ENCODE measurements around the gene PRELP. TPM values are rescaled to one million over a fixed set of nuclear protein-coding genes. Genes with fewer than 3 reads are reported as not detected.

PRELP gene
- total RNA-seq, 1 experiment from 2014 or later = not detected

DNA sequence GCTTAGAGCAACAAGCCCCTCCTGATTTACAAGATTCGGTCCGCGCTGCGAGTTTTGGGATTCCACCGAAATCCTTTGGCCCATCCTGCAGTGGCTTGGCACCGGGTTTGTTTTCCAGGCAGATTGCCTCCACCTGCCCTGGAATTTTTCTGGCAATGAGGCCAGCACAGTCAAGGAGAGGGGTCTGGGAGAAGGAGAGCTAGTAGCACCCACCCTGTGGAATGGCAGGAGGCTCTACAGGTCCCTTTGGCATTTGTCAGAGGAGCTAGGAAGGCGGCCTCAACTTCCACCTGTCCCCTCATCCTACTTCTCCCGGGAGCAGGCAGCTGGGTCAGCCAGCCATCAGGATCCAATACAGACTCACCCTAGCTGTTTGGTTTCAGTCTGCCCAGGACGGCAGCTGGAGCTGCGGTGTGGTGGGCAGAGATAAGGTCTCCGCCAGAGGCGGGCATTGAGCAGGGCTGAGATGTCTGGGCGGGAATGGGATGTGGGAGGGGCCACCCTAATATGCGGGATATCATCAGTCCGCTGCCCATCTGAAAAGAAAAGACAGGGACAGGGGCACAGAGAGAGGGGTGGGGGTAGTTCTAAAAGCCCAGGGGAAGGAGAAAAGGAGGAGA is 37.8 kb upstream of the PRELP start:
- Histone ChIP-seq H3K27me3 (replicated peaks; ENCODE audit: control insufficient read depth, insufficient read depth, low read length) (no peaks in the 10 kb centered on the region), H3K4me3 (ENCODE audit: low read depth, low read length) (no peak overlapping the region), H3K9me3 (no peaks in the 10 kb centered on the region), H3K36me3 (ENCODE audit: control insufficient read depth, insufficient read depth, low read length) (no peaks in the 10 kb centered on the region), H3K4me1 (0 out of 2 replicates have a peak, but pooled peaks cover 3% of the 10 kb centered on the region)
- Mint-ChIP-seq H3K27ac (ENCODE audit: unreplicated experiment) (no peak overlapping the region), H3K9me3 (ENCODE audit: unreplicated experiment) (no peaks in the 10 kb centered on the region), H3K27me3 (ENCODE audit: insufficient read depth, unreplicated experiment) (no peaks in the 10 kb centered on the region), H3K36me3 (ENCODE audit: insufficient read depth, unreplicated experiment) (no peaks in the 10 kb centered on the region), H3K4me1 (ENCODE audit: low read depth, unreplicated experiment) (peaks cover 7% of the 10 kb centered on the region), H3K4me3 (ENCODE audit: unreplicated experiment) (no peak overlapping the region)
- intact Hi-C loops (cut with micrococcal nuclease; ENCODE audit: unreplicated experiment) = no loop called here
- DNase-seq = no peak
- POLR2A ChIA-PET = no interaction called here
- CTCF ChIA-PET = no interaction called here
- TF ChIP-seq, protein P1, sequence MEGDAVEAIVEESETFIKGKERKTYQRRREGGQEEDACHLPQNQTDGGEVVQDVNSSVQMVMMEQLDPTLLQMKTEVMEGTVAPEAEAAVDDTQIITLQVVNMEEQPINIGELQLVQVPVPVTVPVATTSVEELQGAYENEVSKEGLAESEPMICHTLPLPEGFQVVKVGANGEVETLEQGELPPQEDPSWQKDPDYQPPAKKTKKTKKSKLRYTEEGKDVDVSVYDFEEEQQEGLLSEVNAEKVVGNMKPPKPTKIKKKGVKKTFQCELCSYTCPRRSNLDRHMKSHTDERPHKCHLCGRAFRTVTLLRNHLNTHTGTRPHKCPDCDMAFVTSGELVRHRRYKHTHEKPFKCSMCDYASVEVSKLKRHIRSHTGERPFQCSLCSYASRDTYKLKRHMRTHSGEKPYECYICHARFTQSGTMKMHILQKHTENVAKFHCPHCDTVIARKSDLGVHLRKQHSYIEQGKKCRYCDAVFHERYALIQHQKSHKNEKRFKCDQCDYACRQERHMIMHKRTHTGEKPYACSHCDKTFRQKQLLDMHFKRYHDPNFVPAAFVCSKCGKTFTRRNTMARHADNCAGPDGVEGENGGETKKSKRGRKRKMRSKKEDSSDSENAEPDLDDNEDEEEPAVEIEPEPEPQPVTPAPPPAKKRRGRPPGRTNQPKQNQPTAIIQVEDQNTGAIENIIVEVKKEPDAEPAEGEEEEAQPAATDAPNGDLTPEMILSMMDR (IDR thresholded peaks at IDR 0.05; ENCODE audit: insufficient read depth in 1 of 2, low read depth in 1 of 2, low read length in 1 of 2, severe bottlenecking in 1 of 2, unreplicated experiment in 1 of 2) = no peak
- no TSS peak for BruUV-seq (replicated peaks)

- H3K4me3 Mint-ChIP-seq (ENCODE audit: unreplicated experiment) = no peak overlapping the region
- no peaks in the 10 kb centered on the region for H3K9me3 Mint-ChIP-seq (ENCODE audit: unreplicated experiment)
- peaks cover 2% of the 10 kb centered on the region for H3K27me3 Mint-ChIP-seq (ENCODE audit: insufficient read depth, unreplicated experiment)
- no peak overlapping the region for H3K27ac Mint-ChIP-seq (ENCODE audit: unreplicated experiment)
- no peaks in the 10 kb centered on the region for H3K27me3 ChIP-seq (replicated peaks; ENCODE audit: control insufficient read depth, insufficient read depth, low read length)
- H3K4me1 Mint-ChIP-seq (ENCODE audit: low read depth, unreplicated experiment) = peaks cover 7% of the 10 kb centered on the region
- H3K36me3 Mint-ChIP-seq (ENCODE audit: insufficient read depth, unreplicated experiment) = no peaks in the 10 kb centered on the region
- H3K36me3 ChIP-seq (ENCODE audit: control insufficient read depth, insufficient read depth, low read length) = no peaks in the 10 kb centered on the region
- H3K4me1 ChIP-seq = 0 out of 2 replicates have a peak, but pooled peaks cover 3% of the 10 kb centered on the region
- H3K4me3 ChIP-seq (ENCODE audit: low read depth, low read length) = no peak overlapping the region
- intact Hi-C loops (cut with micrococcal nuclease; ENCODE audit: unreplicated experiment) = no loop called here
- TF ChIP-seq, protein P1 (IDR thresholded peaks at IDR 0.05; ENCODE audit: insufficient read depth in 1 of 2, low read depth in 1 of 2, low read length in 1 of 2, severe bottlenecking in 1 of 2, unreplicated experiment in 1 of 2) = no peak
- CTCF ChIA-PET = interaction anchor here (0.6 to 2.1 kb wide), 2 partner anchors 112 to 166 kb away, joined by 4 to 7 read pairs; no protein-coding TSS in a partner anchor
- BruUV-seq (replicated peaks) = no TSS peak
- DNase-seq = no peak
- POLR2A ChIA-PET = no interaction called here
- H3K9me3 ChIP-seq = no peaks in the 10 kb centered on the region
Measured at GRCh38 chr1:203439131-203439730, 36.4 kb upstream of the PRELP start.

DNA sequence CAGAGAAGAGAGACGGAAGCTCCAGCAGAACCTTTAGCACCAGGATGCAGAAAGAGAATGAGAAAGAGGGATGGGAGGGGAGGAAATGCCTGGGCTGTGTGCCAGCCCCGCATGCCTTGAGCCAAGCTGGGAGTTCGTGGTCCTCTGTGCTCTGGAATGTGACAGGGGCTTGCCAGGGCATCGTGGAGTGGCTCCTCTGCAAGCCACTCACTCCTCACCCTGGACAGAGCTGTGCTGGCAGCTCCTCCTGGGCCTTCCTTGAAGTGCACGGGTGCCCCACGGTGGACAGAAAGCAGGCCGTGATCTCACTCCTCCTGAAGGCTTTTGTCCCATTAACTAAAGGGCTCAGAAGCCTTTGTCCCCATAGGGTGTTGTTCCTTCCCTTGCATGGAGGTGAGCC is 34.8 kb upstream of the PRELP start:
- TF ChIP-seq, protein P1 (IDR thresholded peaks at IDR 0.05; ENCODE audit: insufficient read depth in 1 of 2, low read depth in 1 of 2, low read length in 1 of 2, severe bottlenecking in 1 of 2, unreplicated experiment in 1 of 2) = peak; percentile 29 to 67
- Mint-ChIP-seq H3K27ac (ENCODE audit: unreplicated experiment) (no peak overlapping the region), H3K27me3 (ENCODE audit: insufficient read depth, unreplicated experiment) (peaks cover 2% of the 10 kb centered on the region), H3K4me3 (ENCODE audit: unreplicated experiment) (no peak overlapping the region), H3K36me3 (ENCODE audit: insufficient read depth, unreplicated experiment) (no peaks in the 10 kb centered on the region), H3K9me3 (ENCODE audit: unreplicated experiment) (peaks cover 10% of the 10 kb centered on the region), H3K4me1 (ENCODE audit: low read depth, unreplicated experiment) (peaks cover 7% of the 10 kb centered on the region)
- POLR2A ChIA-PET = interaction anchor here (0.6 kb wide), 1 partner anchor 308 kb away, joined by 3 read pairs; no protein-coding TSS in a partner anchor
- DNase-seq = peak; percentile 60
- Histone ChIP-seq H3K4me1 (0 out of 2 replicates have a peak, but pooled peaks cover 3% of the 10 kb centered on the region), H3K9me3 (peaks cover 8% of the 10 kb centered on the region; the same call in 1 of the 2 replicates), H3K36me3 (ENCODE audit: control insufficient read depth, insufficient read depth, low read length) (no peaks in the 10 kb centered on the region), H3K27me3 (replicated peaks; ENCODE audit: control insufficient read depth, insufficient read depth, low read length) (no peaks in the 10 kb centered on the region), H3K4me3 (ENCODE audit: low read depth, low read length) (no peak overlapping the region)
- CTCF ChIA-PET = interaction anchor here (0.5 to 2.1 kb wide), 10 partner anchors 14 to 168 kb away, joined by 3 to 26 read pairs (median 4); partner anchors contain the start of gene PRELP
- intact Hi-C loops (cut with micrococcal nuclease; ENCODE audit: unreplicated experiment) = loop anchor here (1.0 to 2.0 kb wide), 3 partner anchors 71 to 168 kb away; no protein-coding TSS in a partner anchor
- no TSS peak for BruUV-seq (replicated peaks)
